HL-60/S4 treated with retinoic acid at 250 ng/mL for 4 days and 3 days (cell line): ENCODE measurements around the gene SMAD3.

Experiments used
- in situ Hi-C: fragments of 300-500 bp; cut with MboI; formaldehyde crosslinking; loops from 2 replicates; pipeline ENCODE4 v1.7.0; 2022; ENCODE audit warnings: low sequenced_read_pairs

SMAD3 gene

DNA sequence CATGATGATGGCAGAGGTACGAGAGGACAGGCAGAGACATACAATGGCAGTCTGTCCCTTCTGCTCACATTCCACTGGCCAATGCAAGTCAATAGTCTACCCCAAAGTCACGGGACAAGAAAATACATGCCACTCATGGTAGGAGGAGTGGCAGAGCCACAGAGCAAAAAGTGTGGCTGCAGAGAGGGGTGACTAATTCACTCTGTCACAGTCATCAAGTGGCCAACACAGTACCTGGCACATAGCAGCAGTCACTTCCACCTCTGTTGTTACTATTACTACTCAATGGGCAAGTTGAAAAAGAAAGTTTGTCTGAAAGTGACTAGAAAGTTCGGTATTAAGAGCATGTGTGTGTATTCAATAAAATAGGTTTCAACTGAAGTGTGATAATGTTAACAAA lies 91.4 kb downstream of the SMAD3 start:
- in situ Hi-C loops: no loop called here

DNA sequence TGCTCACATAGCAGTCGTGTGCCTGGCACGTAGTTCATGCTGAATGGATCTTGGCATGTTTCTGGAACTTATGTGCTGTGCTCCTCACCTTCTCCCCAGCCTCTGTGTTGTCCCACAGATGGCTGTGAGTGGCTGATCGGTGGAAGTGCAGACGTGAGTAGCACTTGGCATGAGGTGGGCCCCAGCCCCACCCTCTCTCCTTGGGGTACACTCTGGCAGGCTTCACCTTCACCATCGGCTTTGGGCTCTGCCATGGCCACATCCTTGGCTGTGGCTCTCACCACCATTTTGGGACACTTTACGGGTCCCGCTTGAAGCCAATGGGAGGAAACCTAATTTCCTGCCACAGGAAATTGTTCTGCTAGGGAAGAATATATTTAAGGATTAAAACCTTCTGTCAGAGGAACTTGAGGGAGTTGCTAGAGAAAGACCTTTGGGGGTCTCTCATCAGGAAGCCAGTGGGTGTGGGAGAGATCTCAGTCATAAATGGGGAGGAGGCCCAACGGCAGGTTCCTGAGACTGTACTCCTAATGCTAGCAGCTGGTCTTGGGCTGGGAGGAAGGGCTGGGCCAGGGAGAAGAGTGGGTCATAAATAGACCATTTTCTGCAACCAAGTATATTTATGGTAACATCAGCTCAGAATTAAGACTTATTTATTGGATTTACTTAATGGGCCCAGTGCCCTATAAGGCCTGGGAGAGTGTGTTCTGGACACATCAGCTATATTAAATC lies 92.3 kb downstream of the SMAD3 start:
- in situ Hi-C loops: no loop called here

DNA sequence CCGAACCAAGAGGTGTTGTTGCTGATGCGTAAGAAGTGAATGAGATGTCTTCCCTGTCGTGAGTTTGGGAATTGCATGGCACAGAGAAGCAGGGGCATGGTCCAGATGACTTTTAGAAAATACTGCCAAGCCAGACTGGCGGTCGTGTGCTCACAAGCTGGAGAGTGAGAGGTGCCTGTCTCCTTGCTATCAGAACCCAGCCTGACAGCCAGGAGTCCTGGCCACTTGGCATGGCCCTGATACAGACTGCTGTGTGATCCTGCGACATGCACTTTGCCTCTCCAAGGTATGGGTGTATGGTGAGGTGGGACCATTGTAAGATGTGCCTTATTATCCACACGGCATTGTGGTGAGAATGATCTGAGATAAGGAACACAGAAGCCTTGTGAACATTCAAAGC lies 93.0 kb downstream of the SMAD3 start:
- in situ Hi-C loops: no loop called here

DNA sequence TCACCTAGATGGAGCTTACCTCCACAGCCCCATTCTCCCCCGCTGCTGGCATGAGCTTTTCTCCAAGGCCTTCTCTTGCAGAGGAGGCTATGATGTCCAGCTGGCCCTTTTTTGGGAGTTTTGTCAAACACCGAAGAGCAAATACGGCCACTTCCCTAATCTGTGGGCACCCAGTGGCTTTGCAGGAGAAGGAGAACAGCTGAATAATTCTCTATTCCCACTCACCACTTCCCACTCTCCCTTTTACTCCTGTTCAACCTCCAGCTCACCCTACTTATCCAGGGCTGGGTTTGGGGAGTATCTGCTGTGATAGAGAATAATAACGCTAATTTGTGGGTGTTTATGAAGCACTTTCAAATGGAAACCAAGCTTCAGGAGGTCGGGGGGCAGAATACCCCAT lies 96.0 kb downstream of the SMAD3 start:
- in situ Hi-C loops: no loop called here

DNA sequence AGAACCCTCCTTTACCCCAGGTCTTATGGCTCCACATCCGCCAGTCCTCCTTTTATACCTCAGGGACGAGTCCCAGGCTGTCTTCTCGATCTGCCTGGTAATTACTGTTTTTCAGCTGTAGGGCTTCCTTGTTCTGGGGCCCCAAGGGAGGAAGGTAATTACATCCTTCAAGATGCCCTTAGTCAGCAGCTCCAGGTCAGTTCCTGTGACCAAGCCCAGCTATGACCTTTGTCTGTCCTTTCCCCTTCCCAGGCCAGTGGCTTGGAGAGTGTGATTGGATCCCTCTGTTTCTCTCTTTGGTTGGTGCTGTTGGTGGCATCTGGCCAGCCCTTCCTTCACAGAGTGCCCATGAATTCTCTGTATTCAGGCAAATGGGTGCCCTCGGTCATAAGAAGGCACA lies 96.5 kb downstream of the SMAD3 start:
- in situ Hi-C loops: no loop called here

DNA sequence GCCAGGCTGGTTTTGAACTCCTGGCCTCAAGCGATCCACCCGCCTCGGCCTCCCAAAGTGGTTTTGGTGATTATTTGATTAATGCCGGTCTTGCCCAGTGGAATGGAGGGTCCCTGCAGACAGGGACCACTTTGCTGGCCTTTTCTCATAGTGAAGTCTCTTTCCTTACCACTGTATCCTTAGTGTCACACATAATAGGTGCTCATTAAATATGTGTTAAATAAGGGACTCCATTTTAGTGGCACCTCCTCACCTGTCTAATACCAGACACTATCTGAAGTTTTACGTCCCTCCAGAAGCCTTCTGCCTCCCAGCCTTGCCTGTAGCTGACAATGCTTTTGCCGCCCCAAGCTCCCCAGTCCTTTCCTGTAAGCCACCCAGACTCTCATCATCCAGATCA lies 97.8 kb downstream of the SMAD3 start:
- in situ Hi-C loops: no loop called here

DNA sequence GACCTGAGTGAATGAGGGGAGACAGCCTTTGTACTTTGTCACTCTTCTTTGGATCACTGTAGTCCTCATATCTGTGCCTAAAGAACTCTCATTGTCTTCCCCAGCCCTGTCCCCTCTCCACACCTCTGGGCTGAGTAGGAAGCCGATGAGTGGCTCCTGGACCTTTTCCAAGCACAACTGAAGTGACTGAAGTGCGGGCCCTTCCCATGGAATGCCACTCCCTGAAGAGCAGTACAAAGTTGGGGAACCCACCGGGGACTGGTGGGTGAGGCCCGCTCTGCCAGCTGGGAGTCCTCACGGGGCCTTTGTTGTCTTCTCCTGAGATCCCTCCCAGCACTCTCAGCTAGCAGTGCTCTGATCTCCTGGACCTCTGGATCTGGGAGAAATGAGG lies 99.0 kb downstream of the SMAD3 start:
- in situ Hi-C loops: no loop called here

DNA sequence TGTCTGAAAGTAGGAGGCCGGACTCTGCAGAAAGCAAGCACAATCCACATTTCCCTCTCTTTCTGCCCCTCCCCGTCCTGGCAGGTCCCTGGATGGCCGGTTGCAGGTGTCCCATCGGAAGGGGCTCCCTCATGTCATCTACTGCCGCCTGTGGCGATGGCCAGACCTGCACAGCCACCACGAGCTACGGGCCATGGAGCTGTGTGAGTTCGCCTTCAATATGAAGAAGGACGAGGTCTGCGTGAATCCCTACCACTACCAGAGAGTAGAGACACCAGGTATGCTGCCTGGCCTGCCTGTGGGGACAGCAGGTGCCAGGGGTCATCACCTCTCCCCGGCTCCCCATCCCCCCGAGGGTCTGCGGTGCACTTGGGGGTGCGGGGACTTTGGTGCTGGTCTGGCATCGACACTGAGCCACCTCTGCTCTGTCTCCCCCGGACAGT lies 99.4 kb downstream of the SMAD3 start:
- in situ Hi-C loops: no loop called here

DNA sequence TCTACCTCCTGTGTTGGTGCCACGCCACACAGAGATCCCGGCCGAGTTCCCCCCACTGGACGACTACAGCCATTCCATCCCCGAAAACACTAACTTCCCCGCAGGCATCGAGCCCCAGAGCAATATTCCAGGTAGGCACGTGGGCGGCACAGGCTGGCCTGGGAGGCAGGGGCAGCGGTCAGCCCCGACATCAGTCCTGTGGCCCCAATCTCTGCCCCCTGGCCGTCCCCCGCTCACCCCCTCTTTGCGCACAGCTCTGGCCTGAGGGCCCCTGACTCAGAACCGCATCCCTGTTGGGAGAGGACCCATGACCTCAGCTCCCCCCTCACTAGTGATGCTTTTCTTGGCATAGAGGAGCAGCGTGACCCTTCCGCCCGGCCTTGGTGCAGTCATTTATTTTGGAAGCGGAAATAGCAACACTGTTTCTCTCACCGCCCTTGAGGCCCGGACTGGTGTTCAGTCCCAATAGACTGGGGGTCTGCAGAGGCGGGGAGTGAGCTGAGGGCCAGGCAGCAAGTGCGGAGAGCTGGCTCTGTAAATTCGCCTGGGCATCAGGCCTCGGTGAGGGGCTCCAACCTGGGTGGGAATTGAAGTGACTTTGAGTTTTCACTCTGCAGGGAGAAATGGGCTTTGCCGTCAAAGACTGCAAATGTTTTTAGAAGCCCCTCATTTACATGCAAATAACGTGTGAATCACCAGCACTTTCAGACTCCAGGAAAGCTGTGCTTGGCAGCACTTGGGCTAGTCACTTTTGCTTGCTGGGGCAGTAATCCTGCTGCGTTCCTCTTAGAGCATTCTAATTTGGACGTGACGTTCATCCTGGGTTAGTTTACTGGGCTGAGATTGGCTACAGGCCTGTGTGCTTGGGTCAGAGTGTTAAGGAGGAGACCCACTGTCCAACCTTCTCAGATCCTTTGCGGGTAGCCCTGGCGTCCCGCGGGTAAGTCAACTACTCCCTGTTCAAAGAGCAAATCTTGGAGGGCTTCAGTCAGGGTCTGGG lies 100.2 kb downstream of the SMAD3 start:
- in situ Hi-C loops: no loop called here

DNA sequence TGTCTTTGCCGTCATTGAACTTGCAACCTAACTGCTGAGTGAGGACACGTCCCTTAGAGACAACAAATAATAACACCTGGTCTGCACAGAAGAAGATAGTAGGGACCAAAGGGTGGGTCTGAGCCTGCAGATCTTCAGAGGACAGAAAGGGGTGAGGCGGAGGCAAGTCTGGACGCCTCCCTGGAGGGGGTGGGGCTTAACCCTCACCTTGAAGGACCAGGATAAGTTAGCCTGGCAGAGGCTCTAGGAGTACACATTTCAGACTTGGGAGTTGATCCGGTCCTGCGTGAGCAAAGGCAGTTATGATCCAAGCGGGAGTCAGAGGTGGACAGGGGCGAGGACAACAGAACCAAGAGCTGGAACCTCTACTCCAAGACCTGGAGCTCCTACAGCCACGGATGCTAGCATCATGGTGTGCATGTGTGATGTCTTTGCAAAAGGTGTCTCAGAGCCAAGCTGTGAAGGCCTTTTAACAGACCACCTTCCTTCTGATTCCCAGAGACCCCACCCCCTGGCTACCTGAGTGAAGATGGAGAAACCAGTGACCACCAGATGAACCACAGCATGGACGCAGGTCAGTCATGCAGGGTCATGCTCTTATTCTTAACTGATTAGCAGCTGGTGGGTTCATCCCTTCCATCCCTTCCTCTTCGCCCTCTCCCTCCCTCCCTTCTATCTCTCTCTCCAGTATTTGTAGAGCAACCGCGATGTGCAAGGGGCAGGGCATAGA lies 101.0 kb downstream of the SMAD3 start:
- in situ Hi-C loops: no loop called here

DNA sequence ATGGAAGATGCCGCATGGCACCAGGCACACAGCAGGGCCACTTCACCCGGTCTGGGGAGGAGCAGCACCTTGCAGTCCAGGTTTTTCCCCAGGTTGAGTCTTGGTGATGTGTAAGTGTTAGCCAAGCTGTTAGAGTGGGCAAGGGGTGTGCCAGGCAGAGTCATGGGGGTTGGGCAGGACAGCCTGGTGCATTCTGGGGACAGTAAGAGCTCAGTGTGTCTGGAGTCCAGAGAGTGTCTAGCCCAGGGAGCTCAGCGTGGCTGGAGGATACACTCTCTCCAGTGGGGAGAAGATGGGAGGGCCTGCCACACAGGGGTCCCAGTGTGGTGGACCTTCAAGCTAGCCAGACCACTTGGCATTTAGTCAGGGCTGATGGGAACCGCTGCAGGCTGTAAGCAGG lies 101.7 kb downstream of the SMAD3 start:
- in situ Hi-C loops: no loop called here

DNA sequence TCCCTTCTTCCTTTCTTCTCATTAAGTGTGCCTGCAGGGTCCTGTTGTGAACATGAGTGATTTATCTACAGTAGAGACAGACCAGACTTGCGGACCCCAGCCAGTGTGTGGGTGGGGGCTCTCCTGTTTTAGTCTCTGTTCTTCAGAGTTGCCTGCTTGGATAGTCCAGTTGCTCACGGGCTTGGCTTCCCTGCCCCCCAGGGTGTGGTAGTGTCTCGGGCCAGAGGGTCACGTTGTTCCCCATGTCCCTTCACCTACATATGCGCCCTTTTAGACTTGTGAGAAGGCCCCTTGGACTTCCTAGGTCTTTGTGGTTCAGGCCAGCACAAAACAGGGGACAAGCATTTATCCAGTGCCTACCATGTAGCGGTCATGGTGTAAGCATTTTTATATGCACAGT lies 103.3 kb downstream of the SMAD3 start:
- in situ Hi-C loops: no loop called here

DNA sequence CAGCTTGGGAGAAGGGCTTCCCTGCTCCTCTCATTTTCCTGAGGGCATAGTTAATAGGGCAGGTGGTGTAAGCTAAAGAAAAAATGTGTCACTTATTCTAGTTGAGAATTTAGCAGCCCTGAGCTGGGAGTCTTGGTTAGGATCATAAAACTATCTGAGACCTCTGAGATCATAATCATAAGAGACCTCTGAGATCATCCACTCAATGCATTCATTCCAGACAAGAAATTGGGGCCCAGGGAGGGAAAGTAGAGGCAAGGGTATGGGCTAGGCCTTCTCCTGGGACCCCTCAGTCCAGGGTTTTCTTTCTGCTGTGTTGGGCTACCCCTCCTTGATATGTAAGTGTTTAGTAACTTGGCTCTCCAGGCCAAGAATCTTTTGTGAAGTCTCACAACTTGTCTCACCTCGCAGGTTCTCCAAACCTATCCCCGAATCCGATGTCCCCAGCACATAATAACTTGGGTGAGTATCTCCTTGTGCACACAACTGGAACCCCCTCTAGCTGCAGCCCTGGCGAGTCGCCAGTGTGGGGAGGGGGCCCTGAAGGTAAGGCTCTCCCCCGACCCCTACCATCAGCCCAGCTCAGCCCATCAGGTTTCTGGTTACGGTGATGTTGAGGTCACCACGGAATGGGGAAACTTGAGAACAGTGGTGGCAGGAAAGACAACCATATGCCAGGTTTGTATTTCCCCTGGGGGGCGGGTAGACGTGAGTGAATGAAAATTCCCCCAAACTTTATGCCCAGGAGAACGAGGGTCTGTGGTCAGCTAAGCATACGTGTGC lies 104.9 kb downstream of the SMAD3 start:
- in situ Hi-C loops: no loop called here

DNA sequence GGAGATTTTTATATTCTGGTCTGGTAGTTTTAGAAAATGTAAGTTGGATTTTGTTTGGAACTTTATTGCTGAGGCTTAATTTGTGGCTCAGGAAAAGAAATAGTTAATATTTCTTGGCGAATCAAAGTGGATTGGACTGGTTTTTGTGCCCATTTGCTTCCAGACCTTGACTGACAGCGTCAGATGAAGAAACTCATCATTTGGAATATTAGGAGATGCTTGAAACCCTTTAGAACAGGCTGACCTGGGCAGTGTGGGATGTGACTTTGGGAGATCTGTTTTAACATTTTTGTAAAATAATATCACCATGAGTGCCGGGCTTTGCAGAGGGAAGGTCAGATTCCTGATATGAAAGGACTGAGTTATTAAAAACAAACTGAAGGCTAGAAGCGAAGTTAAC lies 106.1 kb downstream of the SMAD3 start:
- in situ Hi-C loops: no loop called here

DNA sequence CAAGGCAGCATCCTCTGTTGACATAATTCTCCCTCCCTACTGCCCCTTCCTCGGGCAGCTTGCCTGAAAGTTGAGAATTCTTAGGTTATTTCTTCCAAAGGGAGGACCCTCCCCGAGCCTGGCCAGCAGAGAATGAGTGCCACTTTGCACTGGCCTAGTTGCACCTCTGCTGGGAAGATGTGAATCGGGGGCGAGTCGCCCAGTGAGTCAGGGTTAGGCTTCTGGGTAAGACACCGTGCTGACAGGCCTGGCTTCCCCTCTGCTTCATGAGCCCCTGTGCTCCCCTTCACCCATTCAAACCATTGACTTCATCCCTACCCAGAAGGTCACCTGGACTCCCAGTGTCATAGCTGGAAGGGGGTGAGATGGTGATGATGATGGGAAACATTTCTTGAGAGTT lies 106.8 kb downstream of the SMAD3 start:
- in situ Hi-C loops: no loop called here

DNA sequence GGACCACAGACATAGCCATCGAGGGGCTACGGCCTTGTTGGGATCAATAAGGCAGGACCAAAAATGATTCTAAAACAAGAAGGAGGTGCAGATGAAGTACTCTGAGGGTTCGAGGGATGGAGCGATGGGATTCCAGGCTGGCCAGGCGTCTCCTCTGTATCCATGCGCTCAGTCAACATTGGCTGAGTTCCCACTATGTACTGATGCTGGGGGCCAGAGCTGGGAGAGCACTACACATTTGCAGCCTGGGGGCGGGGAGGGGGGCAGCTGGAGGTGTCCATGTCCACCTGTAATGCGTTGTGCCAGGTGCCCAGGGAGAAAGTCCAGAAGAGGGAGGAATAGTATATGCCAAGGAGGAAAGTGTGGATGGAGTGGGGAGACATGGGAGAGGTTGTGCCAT lies 107.6 kb downstream of the SMAD3 start:
- in situ Hi-C loops: no loop called here

DNA sequence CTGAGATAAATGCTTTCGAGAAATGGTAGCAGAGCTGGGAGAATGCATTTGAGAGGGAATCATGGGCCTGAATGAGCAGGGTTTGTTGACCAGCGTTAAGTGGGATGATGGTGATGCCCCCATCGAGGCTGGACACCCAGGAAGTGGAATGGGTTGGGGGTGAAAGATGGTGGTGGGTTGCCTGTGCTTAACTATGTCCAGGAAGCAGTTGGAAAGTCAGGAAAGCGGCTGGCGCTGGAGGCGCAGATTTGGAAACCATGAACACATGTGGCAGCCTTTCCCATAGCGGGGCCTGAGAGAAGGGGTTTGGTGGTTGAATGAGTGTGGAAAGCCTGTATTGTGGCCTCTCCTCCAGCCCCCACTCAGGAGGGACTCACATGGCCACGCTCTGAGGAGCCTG lies 108.4 kb downstream of the SMAD3 start:
- in situ Hi-C loops: no loop called here

DNA sequence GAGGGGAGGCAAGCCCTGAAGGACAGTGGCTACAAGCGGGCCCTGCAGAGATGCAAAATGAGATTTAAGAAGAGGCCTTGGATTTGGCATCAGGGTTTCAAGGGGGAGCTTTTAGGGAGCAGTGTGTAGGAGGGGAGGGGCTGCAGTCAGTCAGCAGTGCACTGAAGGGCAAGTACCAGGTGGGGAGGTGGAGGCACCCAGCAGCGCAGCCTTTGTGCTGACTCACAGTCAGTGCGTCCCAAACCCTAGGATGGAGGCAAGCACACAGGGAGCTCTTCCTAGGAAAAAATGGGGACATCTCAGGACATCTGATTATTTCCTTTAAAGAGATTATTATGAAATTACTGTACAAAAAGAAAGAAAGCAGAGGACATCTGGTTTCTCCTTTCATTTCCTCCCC lies 109.0 kb downstream of the SMAD3 start:
- in situ Hi-C loops: no loop called here

DNA sequence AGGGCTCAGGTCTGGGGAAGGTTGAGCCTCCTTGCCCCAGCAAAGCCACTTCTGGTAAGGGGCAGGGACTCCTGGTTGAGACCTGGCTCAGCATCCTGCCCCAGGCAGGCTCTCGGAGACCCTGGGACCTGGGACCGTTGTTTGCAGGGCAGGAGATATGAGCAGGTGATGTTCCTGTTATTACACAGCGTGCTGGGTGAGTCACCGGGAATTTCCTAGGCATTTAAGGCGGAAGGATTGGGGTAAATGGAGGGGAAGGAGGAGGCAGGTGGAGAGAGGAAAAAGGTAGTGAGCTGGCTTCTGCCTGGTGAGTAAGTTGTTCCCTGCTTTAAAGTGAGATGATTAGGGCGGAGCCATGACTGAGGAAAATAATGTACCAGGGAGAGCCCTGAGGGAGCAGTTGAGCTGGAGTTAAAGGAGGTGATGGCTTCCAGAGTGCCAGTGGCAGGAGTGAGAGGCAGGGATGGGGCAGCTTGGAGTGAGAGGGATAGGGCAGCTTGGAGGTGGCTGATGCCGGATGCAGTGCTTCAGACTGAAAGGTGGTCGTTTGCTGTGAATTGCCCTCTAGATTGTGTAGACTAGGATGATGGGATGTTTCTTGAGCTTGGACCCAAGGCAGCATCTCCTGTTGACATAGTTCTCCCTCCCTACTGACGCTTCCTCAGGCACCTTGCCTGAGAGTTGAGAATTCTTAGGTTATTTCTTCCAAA lies 109.6 kb downstream of the SMAD3 start:
- in situ Hi-C loops: no loop called here

DNA sequence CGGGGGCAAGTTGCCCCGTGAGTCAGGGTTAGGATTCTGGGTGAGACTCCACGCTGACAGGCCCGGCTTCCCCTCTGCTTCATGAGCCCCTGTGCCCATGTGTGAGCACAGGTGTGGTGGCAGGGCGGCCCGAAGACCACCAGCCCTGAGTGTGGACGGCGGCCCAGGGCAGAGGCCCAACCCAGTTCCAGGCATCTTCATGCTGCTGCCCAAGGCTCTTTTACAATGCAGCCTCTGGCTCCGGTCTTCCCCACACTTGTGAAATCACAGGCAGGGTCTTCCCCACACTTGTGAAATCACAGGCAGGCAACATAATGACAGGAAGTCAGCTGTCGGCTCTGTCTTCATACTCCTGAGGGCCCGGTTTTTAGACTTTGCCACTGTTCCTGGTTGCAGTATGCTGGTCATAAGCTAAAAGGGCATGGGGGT lies 110.3 kb downstream of the SMAD3 start:
- in situ Hi-C loops: no loop called here
